Measurements from ENCODE around the gene PITX2.

DNA sequence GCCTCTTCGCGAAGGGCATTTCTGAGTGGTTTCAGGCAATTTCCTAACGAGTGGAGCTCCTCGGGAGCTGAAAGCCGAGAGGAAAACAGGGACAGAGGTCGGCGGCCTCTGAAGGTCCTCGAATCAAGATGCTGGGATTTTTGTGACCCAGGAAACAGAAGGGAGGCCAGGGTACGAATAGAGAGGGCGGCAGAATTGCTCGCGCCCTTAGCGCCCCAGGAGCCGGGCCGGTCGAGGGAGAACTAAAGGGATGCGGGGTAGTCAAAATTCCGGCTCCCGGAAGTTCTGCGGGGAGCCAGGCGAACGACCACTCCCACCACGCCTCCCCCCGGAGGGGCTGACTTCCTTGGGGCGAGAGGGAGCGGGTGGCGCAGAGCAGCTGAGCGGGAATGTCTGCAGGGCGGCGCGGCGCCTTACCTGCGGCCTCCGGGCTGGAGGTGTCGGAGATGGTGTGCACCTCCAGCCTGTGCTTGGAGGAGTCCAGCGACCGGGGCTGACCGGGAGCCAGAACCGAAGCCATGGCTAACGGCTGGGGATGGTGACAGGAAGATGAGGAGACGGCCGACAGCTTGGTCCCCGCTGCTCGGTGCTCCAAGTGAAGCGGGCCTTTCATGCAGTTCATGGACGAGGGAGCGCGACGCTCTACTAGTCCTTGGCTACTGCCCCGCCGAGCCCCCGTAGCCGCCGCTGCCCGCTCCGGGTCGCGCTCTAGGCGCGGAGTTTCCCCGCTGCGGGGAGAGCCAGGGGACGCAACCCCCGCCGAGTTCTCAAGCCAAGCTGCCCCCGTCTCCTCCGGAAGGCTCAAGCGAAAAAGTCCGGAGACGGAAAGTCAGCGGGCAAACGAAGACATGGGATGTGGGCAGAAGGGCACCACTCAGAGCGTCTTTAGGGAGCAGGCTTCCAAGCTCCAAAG is 782 bp downstream of the PITX2 start:
- no peak for TF ChIP-seq POLR2AphosphoS5 (IDR thresholded peaks at IDR 0.05; ENCODE audit: low read depth, low read length)
- TF ChIP-seq TAF1 (IDR thresholded peaks at IDR 0.05; ENCODE audit: borderline replicate concordance, low read depth, low read length): no peak
- TF ChIP-seq POLR2A (IDR thresholded peaks at IDR 0.05; ENCODE audit: low read depth, low read length): no peak

Data from GM12892 (cell line).